ENCODE measurements around the gene ELK4. TPM values are rescaled to one million over a fixed set of nuclear protein-coding genes. Genes with fewer than 3 reads are reported as not detected.

The ELK4 gene
- polyA plus RNA-seq, 1 of the 3 experiments (the other 2 are of a cell fraction), result 2.6 TPM

GRCh38 chr1:205610036-205610435, 21.8 kb downstream of the ELK4 start:
- Histone ChIP-seq H3K36me3 (replicated peaks in 1 of 2; ENCODE audit: control insufficient read depth in 1 of 2, insufficient read depth in 2 of 2, low read length in 1 of 2) (peaks cover 44 to 52% of the 10 kb centered on the region in 2 experiments), H3K9ac (no peak overlapping the region; the same call in 1 of the 2 replicates), H3F3A (replicated peaks; ENCODE audit: insufficient read depth) (peaks cover 7% of the 10 kb centered on the region), H2AFZ (ENCODE audit: low read depth) (no peak overlapping the region), H3K79me2 (ENCODE audit: insufficient read depth) (peaks cover 46% of the 10 kb centered on the region), H3K9me3 (no peaks in the 10 kb centered on the region), H4K20me1 (ENCODE audit: insufficient read depth) (no peaks in the 10 kb centered on the region), H3K4me1 (ENCODE audit: control insufficient read depth in 1 of 2, insufficient read depth in 2 of 2, low read depth in 1 of 2, low read length in 1 of 2) (peaks cover 5 to 24% of the 10 kb centered on the region in 2 experiments; a peak in 3 of 4 replicates), H3K4me3 (ENCODE audit: low read depth in 2 of 2, low read length in 1 of 2) (no peak overlapping the region), H3K4me2 (no peak overlapping the region), H3K9me2 (no peaks in the 10 kb centered on the region), H3K27me3 (ENCODE audit: insufficient read depth) (no peaks in the 10 kb centered on the region), H3K27ac (ENCODE audit: low read depth in 2 of 2, low read length in 1 of 2) (peak overlapping the region; percentile 12 to 72; a peak in 2 of 4 replicates)
- TF ChIP-seq JUND (IDR thresholded peaks at IDR 0.05) (peak; percentile 41; the same call in 1 of the 2 replicates), POLR2AphosphoS5 (IDR thresholded peaks at IDR 0.05; ENCODE audit: low read depth, low read length) (no peak), IRF3 (IDR thresholded peaks at IDR 0.05; ENCODE audit: low read depth, low read length) (no peak), ZBTB33 (IDR thresholded peaks at IDR 0.05; ENCODE audit: borderline replicate concordance, low read depth) (no peak), NFIC (IDR thresholded peaks at IDR 0.05; ENCODE audit: borderline replicate concordance) (peak; percentile 15; the same call in 1 of the 2 replicates), RFX5 (IDR thresholded peaks at IDR 0.05; ENCODE audit: low read length) (no peak), RCOR1 (IDR thresholded peaks at IDR 0.05; ENCODE audit: low read length) (no peak), GATA2 (CRISPR knock-in tag; IDR thresholded peaks at IDR 0.05) (no peak), SIN3A (IDR thresholded peaks at IDR 0.05; ENCODE audit: borderline replicate concordance, low read depth, low read length) (no peak), MEF2A (IDR thresholded peaks at IDR 0.05; ENCODE audit: borderline replicate concordance, low read depth) (no peak), TCF12 (IDR thresholded peaks at IDR 0.05) (no peak; the same call in 1 of the 2 replicates), FOSL2 (IDR thresholded peaks at IDR 0.05; ENCODE audit: borderline replicate concordance, low read depth) (peak; percentile 57), RAD21 (IDR thresholded peaks at IDR 0.05; ENCODE audit: low read length) (no peak), GABPA (IDR thresholded peaks at IDR 0.05; ENCODE audit: low read depth) (no peak), ELF1 (IDR thresholded peaks at IDR 0.05) (no peak)
- TF ChIP-seq, protein P1, sequence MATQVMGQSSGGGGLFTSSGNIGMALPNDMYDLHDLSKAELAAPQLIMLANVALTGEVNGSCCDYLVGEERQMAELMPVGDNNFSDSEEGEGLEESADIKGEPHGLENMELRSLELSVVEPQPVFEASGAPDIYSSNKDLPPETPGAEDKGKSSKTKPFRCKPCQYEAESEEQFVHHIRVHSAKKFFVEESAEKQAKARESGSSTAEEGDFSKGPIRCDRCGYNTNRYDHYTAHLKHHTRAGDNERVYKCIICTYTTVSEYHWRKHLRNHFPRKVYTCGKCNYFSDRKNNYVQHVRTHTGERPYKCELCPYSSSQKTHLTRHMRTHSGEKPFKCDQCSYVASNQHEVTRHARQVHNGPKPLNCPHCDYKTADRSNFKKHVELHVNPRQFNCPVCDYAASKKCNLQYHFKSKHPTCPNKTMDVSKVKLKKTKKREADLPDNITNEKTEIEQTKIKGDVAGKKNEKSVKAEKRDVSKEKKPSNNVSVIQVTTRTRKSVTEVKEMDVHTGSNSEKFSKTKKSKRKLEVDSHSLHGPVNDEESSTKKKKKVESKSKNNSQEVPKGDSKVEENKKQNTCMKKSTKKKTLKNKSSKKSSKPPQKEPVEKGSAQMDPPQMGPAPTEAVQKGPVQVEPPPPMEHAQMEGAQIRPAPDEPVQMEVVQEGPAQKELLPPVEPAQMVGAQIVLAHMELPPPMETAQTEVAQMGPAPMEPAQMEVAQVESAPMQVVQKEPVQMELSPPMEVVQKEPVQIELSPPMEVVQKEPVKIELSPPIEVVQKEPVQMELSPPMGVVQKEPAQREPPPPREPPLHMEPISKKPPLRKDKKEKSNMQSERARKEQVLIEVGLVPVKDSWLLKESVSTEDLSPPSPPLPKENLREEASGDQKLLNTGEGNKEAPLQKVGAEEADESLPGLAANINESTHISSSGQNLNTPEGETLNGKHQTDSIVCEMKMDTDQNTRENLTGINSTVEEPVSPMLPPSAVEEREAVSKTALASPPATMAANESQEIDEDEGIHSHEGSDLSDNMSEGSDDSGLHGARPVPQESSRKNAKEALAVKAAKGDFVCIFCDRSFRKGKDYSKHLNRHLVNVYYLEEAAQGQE (IDR thresholded peaks at IDR 0.05; ENCODE audit: low read depth, low read length), result no peak
- DNase-seq, result no peak
- ChIA-PET CTCF (interaction anchor here (1.4 to 2.8 kb wide), 2 partner anchors 18 to 50 kb away, joined by 8 to 13 read pairs; no protein-coding TSS in a partner anchor), POLR2A (no interaction called here)
- WGBS (ENCODE audit: low lambda C conversion rate), result 60% methylated on average over 2 of the region's 2 CpGs

All from SK-N-SH (cell line).